GM18868 (cell line): ENCODE measurements around the gene PPM1M.

ENCODE experiments used
- ATAC-seq: cut with Tn5 transposase; IDR thresholded peaks from one replicate; pipeline ENCODE4 v1.9.1; 2021; ENCODE audit warnings: mild to moderate bottlenecking, moderate library complexity; ENCODE audit not compliant: unreplicated experiment

The PPM1M gene, protein sequence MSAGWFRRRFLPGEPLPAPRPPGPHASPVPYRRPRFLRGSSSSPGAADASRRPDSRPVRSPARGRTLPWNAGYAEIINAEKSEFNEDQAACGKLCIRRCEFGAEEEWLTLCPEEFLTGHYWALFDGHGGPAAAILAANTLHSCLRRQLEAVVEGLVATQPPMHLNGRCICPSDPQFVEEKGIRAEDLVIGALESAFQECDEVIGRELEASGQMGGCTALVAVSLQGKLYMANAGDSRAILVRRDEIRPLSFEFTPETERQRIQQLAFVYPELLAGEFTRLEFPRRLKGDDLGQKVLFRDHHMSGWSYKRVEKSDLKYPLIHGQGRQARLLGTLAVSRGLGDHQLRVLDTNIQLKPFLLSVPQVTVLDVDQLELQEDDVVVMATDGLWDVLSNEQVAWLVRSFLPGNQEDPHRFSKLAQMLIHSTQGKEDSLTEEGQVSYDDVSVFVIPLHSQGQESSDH

DNA sequence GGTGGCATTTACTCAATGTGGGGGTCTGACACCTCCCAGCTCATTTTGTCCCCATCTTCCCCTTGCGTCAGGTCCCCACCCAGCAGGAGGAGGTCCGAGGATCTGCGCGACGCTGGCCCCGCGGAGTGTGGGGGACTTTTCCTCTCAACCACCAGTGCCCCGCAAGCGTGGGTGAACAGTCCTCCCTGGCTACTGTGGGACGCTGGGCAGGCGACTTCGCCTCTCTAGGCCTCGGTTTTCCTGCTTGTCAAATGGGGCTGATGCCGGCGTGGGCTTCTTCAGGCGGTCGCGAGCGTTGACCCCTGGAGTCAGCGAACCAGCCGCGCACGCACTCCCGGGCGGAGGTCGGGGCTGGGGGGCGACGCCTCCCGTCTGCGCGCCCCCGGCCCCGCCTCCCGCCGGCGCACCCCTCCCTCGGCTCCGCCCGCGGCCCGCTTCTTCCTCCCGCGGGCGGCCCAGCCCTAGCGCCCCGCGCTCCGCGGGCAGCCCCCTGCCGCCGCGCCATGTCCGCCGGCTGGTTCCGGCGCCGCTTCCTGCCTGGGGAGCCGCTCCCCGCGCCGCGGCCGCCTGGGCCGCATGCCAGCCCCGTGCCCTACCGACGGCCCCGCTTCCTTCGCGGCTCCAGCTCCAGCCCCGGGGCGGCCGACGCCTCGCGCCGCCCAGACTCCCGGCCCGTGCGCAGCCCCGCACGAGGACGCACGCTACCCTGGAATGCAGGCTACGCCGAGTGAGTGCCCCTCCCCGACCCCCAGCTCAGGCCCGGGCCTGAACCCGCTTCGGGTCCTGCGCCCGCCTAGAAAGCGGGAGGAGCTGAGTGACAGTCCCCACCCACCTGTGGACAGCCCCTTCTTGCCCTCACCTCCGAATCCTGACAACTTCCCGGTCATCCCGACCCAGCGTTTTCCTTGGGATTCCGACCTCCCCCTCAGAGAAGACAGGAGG is at the start of gene PPM1M:
TSS of gene PPM1M (plus strand) at position 438 of the 942 bp plus-strand sequence. CDS start at position 504, 66 bp downstream.
- ATAC-seq: no peak

DNA sequence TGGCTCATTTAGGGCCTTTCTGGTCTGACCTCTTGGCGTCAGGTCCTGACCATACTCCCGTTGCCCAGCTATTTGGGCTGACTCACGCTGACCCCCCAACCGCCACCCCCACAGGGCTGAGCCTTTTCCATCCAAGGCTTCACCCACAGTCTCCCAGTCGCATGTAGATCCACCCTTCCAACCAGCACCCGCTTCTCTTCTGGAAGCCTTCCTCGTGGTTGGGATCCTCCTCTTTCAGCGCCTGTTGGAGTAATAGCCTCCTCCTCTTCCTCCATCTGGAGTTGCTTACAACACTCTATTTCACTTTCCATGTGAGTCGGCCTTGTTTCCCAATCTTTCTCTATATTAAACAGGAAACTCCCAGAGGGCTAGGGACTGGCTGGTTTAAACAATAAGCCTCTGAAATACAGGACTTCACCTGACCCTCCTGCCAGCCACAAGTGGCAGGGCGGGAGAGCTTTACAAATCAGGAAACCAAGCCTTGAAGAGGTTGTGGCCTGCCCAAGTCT is 49.7 kb upstream of the PPM1M start:
- no peak for ATAC-seq

DNA sequence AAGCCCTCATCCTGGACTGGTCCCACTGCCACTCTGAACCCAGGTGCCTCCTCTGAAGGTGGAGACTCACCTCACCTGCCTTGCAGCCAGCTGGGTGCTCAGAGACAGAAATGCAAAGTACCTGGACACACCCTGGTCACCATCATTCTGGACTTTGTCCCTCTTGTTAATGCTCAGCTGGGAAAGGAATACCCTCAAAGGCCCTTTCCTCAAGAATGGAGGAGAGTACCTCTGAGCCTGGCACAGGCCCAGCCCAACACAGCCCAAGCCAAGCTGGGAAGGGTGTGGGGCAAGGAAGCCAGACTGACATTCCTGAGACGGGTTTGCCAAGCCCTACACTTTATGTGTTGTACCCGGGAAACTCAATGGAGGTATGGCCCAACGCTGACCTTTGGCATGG is 48.6 kb upstream of the PPM1M start:
- no peak for ATAC-seq

DNA sequence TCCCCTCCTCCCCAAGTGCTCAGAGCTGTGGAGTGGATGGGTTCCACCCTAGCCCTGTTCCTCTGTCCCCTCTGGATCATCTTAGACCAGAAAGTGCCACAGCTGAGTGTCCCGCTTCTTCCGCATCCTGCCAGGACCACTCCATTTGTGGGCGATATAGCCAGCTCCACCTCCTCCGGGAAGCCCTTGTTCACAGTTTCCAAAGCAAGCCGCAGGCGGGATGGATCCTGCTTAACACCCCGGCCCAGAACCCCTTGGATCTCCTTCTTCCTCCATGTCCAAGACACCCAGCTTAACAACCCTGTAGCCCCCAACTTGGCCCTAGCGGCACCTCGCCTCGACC is 48.1 kb upstream of the PPM1M start:
- peak; percentile 23 for ATAC-seq

DNA sequence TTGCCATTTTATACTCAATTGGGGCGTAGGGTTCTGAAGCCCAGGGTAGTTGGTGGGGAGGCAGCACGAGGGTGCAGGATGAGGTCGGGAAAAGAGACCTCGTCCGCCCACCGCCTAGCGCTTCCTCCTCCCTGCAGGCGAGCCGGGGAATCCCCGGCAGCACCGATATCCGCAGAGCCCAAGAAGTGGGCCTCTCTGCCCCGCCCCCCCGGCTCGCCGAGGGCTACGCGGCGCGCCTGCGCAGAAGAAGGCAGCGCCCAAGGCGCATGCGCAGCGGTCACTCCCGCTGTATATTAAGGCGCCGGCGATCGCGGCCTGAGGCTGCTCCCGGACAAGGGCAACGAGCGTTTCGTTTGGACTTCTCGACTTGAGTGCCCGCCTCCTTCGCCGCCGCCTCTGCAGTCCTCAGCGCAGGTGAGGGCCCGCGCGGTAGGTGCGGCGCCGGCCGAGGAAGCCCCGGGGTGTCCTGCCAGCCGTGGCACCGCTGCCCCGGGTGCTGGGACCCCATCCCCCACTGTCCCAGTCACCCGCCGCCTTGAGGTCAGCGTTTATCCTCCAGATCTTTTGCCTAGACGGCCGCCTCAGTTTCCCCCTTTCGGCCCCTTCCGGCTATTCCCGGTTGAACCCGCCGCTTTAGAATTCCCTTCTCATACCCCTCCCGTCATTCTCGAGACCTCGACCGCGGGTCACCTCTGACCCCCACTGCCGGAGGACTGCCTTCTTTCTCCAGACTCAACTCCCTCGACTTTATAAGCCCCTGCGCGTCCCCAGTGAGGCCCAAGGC is 47.5 kb upstream of the PPM1M start, which contains the start of gene ALAS1:
TSS of gene ALAS1 (plus strand) at position 319 of the 784 bp plus-strand sequence. CDS start 1,082 bp downstream, outside the sequence.
- ATAC-seq: peak; percentile 77

DNA sequence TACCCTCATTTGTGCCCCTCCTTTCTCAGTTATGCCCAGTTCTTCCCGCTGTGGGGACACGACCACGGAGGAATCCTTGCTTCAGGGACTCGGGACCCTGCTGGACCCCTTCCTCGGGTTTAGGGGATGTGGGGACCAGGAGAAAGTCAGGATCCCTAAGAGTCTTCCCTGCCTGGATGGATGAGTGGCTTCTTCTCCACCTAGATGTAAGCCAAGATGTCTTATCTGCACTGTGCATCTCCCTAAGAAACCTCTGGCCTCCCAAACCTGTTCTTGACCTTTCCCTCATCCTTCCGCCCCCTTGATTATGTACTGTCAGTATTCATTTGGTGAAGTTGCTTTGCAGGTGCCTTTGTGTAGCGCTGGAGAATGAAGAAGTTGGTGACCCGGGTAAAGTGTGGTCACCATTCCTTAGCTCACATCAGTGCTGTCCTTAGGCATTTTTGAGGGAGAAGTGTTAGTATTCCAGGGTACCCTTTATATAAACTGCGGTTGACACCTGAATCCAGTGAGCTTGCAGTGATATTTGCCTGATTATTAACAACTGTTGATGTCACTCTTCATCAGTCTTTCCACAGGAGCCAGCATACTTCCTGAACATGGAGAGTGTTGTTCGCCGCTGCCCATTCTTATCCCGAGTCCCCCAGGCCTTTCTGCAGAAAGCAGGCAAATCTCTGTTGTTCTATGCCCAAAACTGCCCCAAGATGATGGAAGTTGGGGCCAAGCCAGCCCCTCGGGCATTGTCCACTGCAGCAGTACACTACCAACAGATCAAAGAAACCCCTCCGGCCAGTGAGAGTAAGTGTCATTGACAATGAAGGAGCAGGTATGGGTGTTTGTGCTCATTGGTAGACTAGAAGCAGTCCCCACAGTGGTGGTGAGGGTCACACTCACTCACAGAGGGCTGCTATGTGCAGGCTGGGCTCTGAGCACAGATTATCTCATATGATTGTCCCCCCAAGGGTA is 46.6 kb upstream of the PPM1M start:
- no peak for ATAC-seq

DNA sequence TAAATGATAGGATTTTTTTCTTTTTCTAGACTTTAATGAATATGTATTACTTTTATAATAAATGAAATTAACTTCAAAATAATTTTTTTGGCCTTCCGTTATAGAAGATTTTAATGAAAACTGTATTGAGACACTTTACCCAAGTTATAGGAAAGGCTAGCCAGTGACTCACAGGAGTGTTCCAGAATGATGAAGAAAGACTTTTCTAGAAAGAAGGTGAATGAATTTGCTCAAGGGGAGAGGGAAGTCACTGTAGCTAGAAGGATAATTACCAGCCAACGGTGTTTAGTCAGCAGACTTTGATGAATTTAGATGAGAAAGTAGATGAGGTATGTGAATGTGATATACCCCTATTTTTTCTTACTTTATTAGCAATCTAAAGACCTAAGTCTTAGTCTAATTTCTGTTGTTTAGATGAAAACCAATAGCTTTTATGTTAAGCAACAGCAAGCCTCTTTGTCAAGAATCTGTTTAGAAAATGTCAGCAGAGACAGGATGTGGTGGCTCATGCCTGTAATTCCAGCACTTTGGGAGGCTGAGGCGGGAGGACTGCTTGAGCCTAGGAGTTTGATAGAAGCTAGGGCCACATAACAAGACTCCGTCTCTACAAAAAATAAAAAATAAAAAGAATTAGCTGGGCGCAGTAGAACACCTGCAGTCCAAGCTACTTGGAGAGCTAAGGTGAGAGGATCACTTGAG is 44.4 kb upstream of the PPM1M start:
- no peak for ATAC-seq

DNA sequence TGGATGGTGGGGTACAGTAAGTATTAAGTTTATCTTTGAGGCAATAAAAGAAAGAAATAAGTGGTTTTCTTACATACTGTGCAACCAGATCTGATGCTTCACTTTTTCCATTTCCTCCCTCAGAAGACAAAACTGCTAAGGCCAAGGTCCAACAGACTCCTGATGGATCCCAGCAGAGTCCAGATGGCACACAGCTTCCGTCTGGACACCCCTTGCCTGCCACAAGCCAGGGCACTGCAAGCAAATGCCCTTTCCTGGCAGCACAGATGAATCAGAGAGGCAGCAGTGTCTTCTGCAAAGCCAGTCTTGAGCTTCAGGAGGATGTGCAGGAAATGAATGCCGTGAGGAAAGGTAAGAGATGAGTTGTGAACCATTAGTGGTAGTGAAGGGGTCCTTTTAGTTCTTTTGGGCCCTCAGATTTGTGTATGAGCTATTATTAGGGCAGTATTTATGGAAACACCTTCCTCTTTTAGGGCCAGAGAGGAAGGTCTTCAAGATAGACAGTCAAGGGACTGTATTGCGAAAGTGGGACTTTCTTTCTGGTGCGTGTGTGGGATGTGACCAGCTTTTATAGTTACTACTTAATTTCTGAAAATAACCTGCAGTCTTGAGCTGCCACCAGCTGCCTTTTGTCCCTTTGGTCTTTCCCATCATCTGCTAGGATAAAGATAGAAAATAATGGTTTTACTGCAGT is 43.0 kb upstream of the PPM1M start:
- ATAC-seq: peak; percentile 46

DNA sequence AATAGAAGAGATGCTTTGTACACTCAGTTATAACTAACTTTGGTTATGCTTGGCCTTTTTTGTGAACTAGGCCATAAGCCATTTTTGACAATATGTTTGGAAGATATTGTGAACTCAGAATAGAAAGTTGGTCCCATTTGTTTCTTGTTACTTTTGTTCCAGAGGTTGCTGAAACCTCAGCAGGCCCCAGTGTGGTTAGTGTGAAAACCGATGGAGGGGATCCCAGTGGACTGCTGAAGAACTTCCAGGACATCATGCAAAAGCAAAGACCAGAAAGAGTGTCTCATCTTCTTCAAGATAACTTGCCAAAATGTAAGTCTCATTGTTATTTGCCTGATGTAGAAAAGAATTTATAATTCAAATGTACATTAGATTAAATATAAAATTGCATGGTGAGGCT is 41.9 kb upstream of the PPM1M start:
- no peak for ATAC-seq

DNA sequence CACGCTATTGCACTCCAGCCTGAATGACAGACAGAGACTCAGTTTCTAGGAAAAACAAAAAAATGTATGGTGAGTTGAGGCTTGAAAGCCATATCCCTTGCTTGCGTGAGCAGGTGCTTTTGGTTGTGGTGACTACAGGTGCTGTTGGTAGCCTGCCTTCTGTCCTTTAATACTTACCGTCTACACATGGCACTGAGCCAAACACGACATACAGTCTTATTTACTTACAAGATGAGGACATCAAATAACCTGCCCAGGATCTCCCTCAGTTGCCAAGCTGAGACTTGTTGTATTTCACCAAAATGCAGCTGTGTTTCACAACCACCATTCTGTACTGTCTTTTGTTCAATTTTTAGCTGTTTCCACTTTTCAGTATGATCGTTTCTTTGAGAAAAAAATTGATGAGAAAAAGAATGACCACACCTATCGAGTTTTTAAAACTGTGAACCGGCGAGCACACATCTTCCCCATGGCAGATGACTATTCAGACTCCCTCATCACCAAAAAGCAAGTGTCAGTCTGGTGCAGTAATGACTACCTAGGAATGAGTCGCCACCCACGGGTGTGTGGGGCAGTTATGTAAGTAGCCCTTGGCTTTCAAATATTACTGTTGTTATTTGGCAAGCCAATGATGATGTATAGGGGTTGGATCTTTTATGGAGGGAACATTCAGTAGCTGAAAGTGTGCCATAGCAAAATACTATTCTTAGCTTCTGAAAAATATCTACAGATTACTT is 41.1 kb upstream of the PPM1M start:
- ATAC-seq: no peak

DNA sequence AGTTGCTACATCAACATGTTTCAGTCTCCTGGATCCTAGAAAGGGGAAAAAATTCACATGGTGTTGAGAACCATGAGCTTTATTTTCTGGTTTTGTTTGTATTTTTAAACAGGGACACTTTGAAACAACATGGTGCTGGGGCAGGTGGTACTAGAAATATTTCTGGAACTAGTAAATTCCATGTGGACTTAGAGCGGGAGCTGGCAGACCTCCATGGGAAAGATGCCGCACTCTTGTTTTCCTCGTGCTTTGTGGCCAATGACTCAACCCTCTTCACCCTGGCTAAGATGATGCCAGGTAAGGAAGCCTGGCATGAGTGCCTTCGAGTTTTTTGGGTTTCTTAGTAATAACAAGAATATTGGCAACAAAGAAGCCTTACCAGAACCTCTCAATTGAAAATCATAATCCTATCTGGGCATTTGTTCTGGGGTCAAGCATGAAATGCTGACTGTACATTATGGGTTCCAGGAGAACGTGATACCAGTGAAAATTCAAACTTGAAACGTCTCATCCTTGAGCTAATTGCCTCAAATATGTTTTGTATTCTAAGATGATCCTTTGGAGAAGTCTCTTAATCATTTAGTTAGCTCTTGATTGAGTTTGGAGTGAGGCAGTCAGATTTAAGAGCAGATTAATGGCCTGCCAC is 39.7 kb upstream of the PPM1M start:
- ATAC-seq: no peak

DNA sequence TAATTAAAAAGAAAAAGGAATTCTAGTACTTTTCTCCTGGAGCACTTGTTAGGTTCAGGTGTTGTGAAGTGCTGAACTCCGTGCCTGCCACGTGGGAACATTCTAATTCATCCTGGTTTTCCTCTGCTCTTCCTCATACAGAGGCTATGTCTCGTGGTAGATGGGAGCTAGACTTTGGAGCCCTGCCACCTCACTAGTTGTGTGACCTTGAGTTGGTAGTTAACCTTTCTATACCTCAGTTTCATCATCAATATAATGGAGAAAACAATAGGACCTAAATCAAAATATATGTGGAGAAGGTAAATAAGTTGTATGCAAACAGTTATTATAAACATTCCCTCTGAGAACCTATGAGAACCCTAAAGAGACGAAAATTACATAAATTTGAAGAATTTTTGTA is 37.0 kb upstream of the PPM1M start:
- ATAC-seq: no peak

DNA sequence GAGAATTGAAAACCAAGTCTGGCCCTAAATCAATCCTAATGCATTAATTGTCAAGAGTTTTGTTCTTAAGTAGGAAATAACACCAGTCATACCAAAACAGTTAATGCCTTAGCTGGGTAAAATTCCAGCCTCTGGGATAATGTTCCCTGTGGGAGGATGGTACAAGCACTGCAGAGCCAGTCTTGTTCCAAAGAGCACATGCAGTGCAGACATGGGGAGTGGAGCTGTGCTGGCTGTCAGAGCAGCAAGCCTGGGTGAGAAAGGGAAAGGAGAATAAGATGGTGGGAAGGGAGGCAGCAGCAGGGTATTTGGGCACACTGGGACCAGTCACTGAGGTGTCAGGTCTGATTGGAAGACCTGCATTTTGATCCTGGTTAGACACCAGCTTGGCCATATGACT is 35.5 kb upstream of the PPM1M start:
- no peak for ATAC-seq

DNA sequence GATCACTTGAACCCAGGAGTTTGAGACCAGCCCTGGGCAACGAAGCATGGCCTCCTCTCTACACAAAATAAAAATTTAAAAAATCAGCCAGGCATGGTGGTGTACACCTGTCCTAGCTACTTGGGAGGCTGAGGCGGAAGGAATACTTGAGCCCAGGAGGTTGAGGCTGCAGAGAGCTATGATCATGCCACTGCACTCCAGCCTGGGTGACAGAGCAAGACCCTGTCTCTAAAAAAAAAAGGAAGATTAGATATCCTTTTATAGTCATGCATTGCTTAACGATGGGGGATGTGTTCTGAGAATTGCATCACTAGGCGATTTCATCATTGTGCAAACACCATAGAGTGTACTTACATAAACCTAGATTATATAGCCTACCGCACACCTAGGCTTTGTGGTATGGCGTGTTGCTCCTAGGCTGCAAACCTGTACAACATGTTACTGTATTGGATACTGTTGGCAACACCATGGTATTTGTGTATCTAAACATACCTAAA is 35.0 kb upstream of the PPM1M start:
- ATAC-seq: no peak

DNA sequence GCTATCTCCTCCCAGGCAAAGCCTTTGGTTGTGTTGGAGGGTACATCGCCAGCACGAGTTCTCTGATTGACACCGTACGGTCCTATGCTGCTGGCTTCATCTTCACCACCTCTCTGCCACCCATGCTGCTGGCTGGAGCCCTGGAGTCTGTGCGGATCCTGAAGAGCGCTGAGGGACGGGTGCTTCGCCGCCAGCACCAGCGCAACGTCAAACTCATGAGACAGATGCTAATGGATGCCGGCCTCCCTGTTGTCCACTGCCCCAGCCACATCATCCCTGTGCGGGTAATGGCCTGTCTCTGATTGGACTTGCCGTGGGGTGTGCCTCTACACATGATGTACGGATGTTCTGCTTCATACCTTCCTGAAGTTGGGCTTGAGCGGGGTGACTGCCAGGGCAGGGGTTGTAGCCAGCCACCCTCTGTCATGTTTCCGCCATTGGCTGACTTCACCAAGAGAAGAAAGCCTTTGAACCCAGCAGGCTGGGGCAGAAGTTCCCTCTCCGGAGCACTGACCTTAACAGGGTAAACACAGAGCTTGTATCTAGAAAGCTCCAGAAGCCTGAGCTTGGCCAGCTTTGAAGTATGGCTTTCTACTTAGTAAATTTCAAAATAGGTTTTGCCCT is 34.2 kb upstream of the PPM1M start:
- no peak for ATAC-seq

DNA sequence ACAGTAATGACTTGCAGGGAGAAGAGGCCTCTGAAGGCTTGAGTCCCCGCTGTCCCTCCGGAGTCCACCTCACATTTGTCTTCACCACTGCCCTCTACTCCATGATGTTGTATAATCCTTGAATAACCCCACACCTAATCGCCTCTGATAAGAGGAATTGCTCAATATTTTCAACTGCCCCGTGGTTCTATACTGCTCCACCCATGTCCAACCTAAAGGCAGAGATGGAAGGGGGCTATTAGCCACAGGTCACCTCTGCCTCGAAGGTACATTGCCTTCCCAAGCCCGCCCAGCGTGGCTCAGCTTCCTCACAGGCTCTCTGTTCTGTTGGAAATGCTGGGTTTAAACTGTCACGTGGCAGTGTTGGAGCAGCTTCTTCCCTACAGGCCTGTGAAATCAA is 32.6 kb upstream of the PPM1M start:
- ATAC-seq: no peak

DNA sequence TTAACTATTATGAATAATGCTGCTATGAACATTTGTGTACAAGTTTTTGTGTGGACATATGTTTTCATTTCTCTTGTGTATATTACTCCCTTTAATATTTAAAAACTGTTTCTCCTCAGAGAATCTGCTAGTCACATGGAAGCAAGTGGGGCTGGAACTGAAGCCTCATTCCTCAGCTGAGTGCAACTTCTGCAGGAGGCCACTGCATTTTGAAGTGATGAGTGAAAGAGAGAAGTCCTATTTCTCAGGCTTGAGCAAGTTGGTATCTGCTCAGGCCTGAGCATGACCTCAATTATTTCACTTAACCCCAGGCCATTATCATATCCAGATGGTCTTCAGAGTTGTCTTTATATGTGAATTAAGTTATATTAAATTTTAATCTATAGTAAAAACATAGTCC is 31.7 kb upstream of the PPM1M start:
- ATAC-seq: no peak
